Transverse colon (tissue), 4 donors: ENCODE results near the gene SNX15. TPM values are rescaled to one million over a fixed set of nuclear protein-coding genes. Genes with fewer than 3 reads are reported as not detected.

ENCODE experiments used
- DNase-seq: peaks from one replicate; pipeline ENCODE4 v3.0.0-alpha.2; 2019
- H3K27ac ChIP-seq, 4 donors: fragments of 200-600 bp; sonication (generic); 2 replicates each; pipeline ENCODE4 v1.5.1; 2016 to 2018; ENCODE audit warnings: inconsistent platforms in 4 of 4
- H3K27me3 ChIP-seq: fragments of 200-600 bp; sonication (generic); 2 replicates; pipeline ENCODE4 v1.5.1; 2017; ENCODE audit warnings: inconsistent platforms
- H3K36me3 ChIP-seq, 4 donors: fragments of 200-600 bp; sonication (generic); 2 replicates each; pipeline ENCODE4 v1.5.1; 2017 to 2019; ENCODE audit warnings: inconsistent platforms in 4 of 4
- H3K4me1 ChIP-seq, 4 donors: fragments of 200-600 bp; sonication (generic); 2 replicates each; pipeline ENCODE4 v1.5.1; 2017 to 2020; ENCODE audit warnings: inconsistent platforms in 4 of 4
- H3K4me3 ChIP-seq, 4 donors: fragments of 200-600 bp; sonication (generic); 1 replicate in 1 of 4; 2 replicates in 3 of 4; pipeline versions ENCODE4 v1.5.1 to v1.6.1; 2017 to 2019; ENCODE audit warnings: inconsistent platforms in 4 of 4
- H3K9me3 ChIP-seq, 2 donors: fragments of 200-600 bp; sonication (generic); 2 replicates each; pipeline ENCODE4 v1.5.1; 2017 to 2019; ENCODE audit warnings: inconsistent platforms in 2 of 2
- EP300 ChIP-seq: sonication (generic); formaldehyde crosslinking; IDR thresholded peaks from one replicate; pipeline ENCODE4 v1.6.1; 2017; ENCODE audit warnings: antibody characterized with exemption, low read depth
- POLR2A ChIP-seq: fragments of 450-650 bp; IDR thresholded peaks from one replicate; pipeline ENCODE4 v1.6.1; 2016; ENCODE audit warnings: antibody characterized with exemption, mild to moderate bottlenecking, moderate library complexity
- POLR2AphosphoS5 ChIP-seq, 3 donors: sonication (generic); formaldehyde crosslinking; IDR thresholded peaks; one replicate each; pipeline ENCODE4 v1.6.1; 2016; ENCODE audit warnings: antibody characterized with exemption in 3 of 3
- WGBS, 2 donors: methylation state at CpG; one replicate each; pipeline ENCODE4 v1.1.5; 2018; ENCODE audit warnings: low coverage in 1 of 2; 5-methylcytosine and 5-hydroxymethylcytosine counted together
- in situ Hi-C, 4 donors: fragments of 200-750 bp; cut with MboI; loops; one replicate each; pipeline versions ENCODE4 v1.15.0 to v1.15.1; 2017; ENCODE audit warnings: low sequenced_read_pairs in 3 of 4, low pct_ligation_motif_present in 1 of 4, low pct_unique_long_range_greater_than_20kb in 1 of 4
- intact Hi-C: fragments of 100-400 bp; cut with DNase I; formaldehyde crosslinking; loops from one replicate; pipeline ENCODE4 v1.15.1; 2023; ENCODE audit warnings: low total_unique reads
- total RNA-seq, 4 donors: library from RNA; depleted of rRNA; stranded (reverse); fragments of >200 nt; gene quantifications; one replicate each; pipeline ENCODE4 v1.1.0, GENCODE V29; 2016
- TF ChIP-seq, protein P1 (sequence below), 5 experiments: fragments of 200-600 bp in 3 of 5; fragments of 450-650 bp in 2 of 5; sonication (generic) in 3 of 5; IDR thresholded peaks; 1 replicate in 2 of 5; 2 replicates in 3 of 5; pipeline ENCODE4 v1.5.1; 2016 to 2017; ENCODE audit warnings: antibody characterized with exemption in 5 of 5, inconsistent platforms in 3 of 5, mild to moderate bottlenecking in 2 of 5, moderate library complexity in 1 of 5

The SNX15 gene
- total RNA-seq, 4 donors from 2014 or later: 1.9 to 53.3 (median 35.9) TPM

DNA sequence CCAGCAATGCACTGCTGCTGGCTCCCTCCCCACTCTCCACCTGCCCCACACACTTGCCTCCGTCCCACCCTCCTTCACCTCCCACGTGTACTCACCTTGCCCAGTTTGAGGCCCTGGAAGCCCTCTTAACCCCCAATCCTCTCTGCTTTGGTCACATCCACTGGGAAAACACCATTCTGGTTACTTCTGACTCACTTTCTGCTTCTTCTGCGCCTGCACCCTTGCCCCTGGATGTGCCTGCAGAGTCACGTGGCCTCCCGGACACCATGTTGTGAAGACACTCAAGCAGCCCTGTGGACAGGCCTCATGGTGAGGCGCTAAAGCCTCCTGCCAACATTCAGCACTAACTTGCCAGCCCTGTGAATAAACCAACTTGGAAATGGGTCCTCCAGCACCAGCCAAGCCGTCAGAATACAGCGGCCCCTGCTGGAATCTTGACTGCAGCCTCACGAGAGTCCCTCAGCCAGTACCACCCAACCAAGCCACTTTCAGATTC lies 33.7 kb downstream of the SNX15 start:
- H3K27ac ChIP-seq: no peak overlapping the region
- intact Hi-C loops (no loop called here), in situ Hi-C loops (no loop called here)
- no peak for DNase-seq
- no peak overlapping the region for H3K4me3 ChIP-seq
- peaks cover 0 to 7% (median 0%) of the 10 kb centered on the region in 4 donors for H3K4me1 ChIP-seq
- no peaks in the 10 kb centered on the region for H3K9me3 ChIP-seq
- no peaks in the 10 kb centered on the region for H3K27me3 ChIP-seq
- WGBS, 2 donors: 78% methylated on average over 8 of the region's 9 CpGs; no CpG with 5 or more reads in 1 of the 2 donors
- no peaks in the 10 kb centered on the region for H3K36me3 ChIP-seq
- TF ChIP-seq EP300 (no peak), POLR2A (no peak), POLR2AphosphoS5 (IDR thresholded peaks at IDR 0.05) (no peak)
- TF ChIP-seq, protein P1, sequence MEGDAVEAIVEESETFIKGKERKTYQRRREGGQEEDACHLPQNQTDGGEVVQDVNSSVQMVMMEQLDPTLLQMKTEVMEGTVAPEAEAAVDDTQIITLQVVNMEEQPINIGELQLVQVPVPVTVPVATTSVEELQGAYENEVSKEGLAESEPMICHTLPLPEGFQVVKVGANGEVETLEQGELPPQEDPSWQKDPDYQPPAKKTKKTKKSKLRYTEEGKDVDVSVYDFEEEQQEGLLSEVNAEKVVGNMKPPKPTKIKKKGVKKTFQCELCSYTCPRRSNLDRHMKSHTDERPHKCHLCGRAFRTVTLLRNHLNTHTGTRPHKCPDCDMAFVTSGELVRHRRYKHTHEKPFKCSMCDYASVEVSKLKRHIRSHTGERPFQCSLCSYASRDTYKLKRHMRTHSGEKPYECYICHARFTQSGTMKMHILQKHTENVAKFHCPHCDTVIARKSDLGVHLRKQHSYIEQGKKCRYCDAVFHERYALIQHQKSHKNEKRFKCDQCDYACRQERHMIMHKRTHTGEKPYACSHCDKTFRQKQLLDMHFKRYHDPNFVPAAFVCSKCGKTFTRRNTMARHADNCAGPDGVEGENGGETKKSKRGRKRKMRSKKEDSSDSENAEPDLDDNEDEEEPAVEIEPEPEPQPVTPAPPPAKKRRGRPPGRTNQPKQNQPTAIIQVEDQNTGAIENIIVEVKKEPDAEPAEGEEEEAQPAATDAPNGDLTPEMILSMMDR (IDR thresholded peaks at IDR 0.05): no peak

DNA sequence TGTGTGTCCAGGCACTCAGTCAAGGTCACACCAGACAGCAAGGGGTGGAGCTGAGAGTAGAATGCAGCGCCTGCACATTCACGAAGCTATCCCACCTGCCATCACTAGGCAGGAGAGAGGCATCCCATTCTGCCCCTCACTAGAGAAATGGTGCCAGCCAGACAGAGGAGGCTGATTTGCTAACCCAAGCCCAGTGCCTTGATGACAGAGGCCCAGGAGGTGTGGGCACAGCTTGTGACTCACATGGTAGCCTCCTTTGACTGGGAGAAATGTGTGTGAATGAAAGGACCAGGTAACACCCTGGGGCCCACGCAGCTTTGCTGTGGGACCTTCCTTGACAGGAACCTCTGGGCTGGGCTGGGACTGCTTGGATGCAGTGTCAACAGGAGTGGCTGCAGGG lies 36.3 kb downstream of the SNX15 start:
- H3K36me3 ChIP-seq: no peaks in the 10 kb centered on the region
- no peak overlapping the region for H3K27ac ChIP-seq
- WGBS, 2 donors: 74% methylated on average over 3 of the region's 3 CpGs; no CpG with 5 or more reads in 1 of the 2 donors
- no peak for DNase-seq
- peaks cover 0 to 4% (median 0%) of the 10 kb centered on the region in 4 donors for H3K4me1 ChIP-seq
- no peak overlapping the region for H3K4me3 ChIP-seq
- TF ChIP-seq, protein P1 (IDR thresholded peaks at IDR 0.05): no peak
- TF ChIP-seq POLR2AphosphoS5 (IDR thresholded peaks at IDR 0.05): no peak
- TF ChIP-seq EP300: no peak
- no peak for TF ChIP-seq POLR2A
- H3K27me3 ChIP-seq: no peaks in the 10 kb centered on the region
- no peaks in the 10 kb centered on the region for H3K9me3 ChIP-seq
- in situ Hi-C loops (no loop called here), intact Hi-C loops (no loop called here)

DNA sequence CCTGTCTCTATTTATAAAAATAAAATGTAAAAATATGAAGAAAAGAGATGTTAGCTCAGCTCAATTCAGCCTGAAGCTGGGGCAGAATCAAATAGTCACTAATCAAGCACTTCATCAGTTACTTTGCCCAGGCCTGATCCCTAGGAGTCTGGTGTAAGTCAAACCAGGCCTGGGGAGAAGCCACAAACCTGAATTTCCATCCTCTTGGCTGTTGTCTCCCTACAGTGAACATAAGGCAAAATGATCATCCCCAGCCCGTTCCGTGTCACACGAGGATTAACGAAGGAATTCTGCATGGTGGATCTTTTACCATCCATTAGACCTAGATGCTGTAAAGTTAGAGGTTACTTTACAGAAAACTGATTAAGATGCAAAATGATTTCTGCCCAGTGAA lies 37.6 kb downstream of the SNX15 start:
- TF ChIP-seq EP300 (no peak), POLR2A (no peak), POLR2AphosphoS5 (IDR thresholded peaks at IDR 0.05) (no peak)
- TF ChIP-seq, protein P1 (IDR thresholded peaks at IDR 0.05): no peak
- Histone ChIP-seq H3K4me3 (no peak overlapping the region), H3K9me3 (no peaks in the 10 kb centered on the region), H3K27me3 (no peaks in the 10 kb centered on the region), H3K36me3 (no peaks in the 10 kb centered on the region), H3K27ac (no peak overlapping the region), H3K4me1 (peaks cover 0 to 4% (median 0%) of the 10 kb centered on the region in 4 donors)
- 91 to 100% methylated on average over 1 to 4 of the region's 4 CpGs for whole genome bisulfite sequencing, 2 donors
- intact Hi-C loops (no loop called here), in situ Hi-C loops (no loop called here)
- no peak for DNase-seq

DNA sequence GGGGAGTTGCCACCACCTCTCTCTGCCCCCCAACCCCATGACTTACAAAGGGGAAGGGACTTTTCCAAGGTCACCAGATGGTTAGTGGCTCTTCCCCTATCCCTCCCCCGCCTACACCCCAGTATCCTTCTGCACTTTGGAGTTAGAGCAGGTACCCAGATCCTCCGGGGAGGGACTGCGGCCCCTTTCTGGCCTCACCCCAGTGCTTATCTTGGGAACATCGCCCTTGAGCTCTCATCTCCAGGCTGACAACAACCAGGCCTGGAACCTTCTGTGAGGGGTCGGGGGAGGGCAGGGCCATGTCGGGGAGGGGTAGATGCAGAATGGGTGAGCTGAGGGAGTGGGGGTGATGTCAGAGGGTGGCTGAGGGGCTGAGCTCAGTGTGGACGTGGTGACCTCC lies 38.6 kb downstream of the SNX15 start:
- H3K27me3 ChIP-seq: no peaks in the 10 kb centered on the region
- no peak overlapping the region for H3K27ac ChIP-seq
- no peaks in the 10 kb centered on the region for H3K4me1 ChIP-seq
- H3K36me3 ChIP-seq: no peaks in the 10 kb centered on the region
- DNase-seq: no peak
- no peak overlapping the region for H3K4me3 ChIP-seq
- no peaks in the 10 kb centered on the region for H3K9me3 ChIP-seq
- intact Hi-C loops (no loop called here), in situ Hi-C loops (no loop called here)
- TF ChIP-seq, protein P1 (IDR thresholded peaks at IDR 0.05): no peak
- no peak for TF ChIP-seq EP300
- no peak for TF ChIP-seq POLR2AphosphoS5 (IDR thresholded peaks at IDR 0.05)
- no peak for TF ChIP-seq POLR2A
- 82% methylated on average over 3 to 7 of the region's 7 CpGs for WGBS, 2 donors
